Tibial artery (tissue), 4 donors: ENCODE measurements around the gene PSMB3.

Experiments
- DNase-seq, 2 donors: peaks; one replicate each; pipeline ENCODE4 v3.0.0-alpha.2; 2019
- H3K27ac ChIP-seq, 2 donors: fragments of 200-600 bp; sonication (generic) in 1 of 2; 1 replicate in 1 of 2; 2 replicates in 1 of 2; pipeline ENCODE4 v1.5.1; 2018 to 2019; ENCODE audit warnings: mild to moderate bottlenecking in 1 of 2
- H3K27me3 ChIP-seq, 2 donors: fragments of 200-600 bp; sonication (generic) in 1 of 2; one replicate each; pipeline versions ENCODE4 v1.5.1 to v1.6.0; 2016 to 2019
- H3K36me3 ChIP-seq, 3 donors: fragments of 200-600 bp; sonication (generic) in 2 of 3; one replicate each; pipeline ENCODE4 v1.5.1; 2016 to 2019; ENCODE audit warnings: mild to moderate bottlenecking in 2 of 3
- H3K4me1 ChIP-seq, 4 donors: fragments of 200-600 bp; sonication (generic) in 2 of 4; 1 replicate in 3 of 4; 2 replicates in 1 of 4; pipeline ENCODE4 v1.5.1; 2016 to 2019
- H3K4me3 ChIP-seq, 2 donors: fragments of 200-600 bp; sonication (generic) in 1 of 2; 1 replicate in 1 of 2; 2 replicates in 1 of 2; pipeline ENCODE4 v1.5.1; 2018 to 2019; ENCODE audit warnings: mild to moderate bottlenecking in 2 of 2
- H3K9me3 ChIP-seq, 3 donors: fragments of 200-600 bp; sonication (generic) in 1 of 3; one replicate each; pipeline ENCODE4 v1.5.1; 2016 to 2019
- intact Hi-C: fragments of 100-400 bp; cut with DNase I; formaldehyde crosslinking; loops from one replicate; pipeline ENCODE4 v1.15.0; 2023; ENCODE audit warnings: low total_unique reads
- TF ChIP-seq, protein P1 (sequence below), 2 experiments: fragments of 200-600 bp in 1 of 2; fragments of 450-650 bp in 1 of 2; IDR thresholded peaks; one replicate each; pipeline ENCODE4 v1.5.1; 2017 to 2019; ENCODE audit warnings: antibody characterized with exemption in 2 of 2, mild to moderate bottlenecking in 1 of 2, moderate library complexity in 1 of 2

The PSMB3 gene

DNA sequence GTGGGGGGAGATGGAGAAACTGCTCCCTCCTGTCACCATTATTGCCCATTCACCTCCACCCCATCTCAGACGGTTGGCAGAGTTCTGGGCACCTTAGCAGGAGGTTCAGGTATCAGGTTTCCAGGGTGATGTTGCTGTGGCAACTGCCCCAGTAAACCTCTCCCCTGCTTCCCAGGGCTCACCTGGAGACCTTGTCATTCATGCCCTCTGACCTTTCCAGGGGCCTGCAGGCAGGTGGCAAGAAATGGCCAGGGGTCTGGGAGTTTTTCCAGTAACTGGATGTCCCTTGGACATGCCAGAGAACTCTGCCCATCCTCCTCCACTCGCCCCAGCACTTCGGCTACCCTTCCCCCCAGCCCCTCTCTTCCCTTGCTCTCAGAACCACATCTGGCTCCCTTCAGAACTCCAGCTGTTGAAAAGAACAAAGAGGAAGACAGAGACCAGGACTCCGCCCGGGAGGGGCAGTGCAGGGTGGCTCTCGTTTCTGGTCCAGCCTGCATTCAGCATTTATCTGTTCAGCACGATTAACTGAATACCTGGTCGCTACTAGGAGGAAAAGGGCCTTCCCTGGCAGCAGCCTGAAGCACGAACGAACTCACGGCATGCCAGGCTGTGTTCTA, 39.0 kb upstream of the PSMB3 start:
- DNase-seq: no peak
- Histone ChIP-seq H3K4me1 (no peaks in the 10 kb centered on the region), H3K9me3 (no peaks in the 10 kb centered on the region), H3K27ac (no peak overlapping the region), H3K27me3 (no peaks in the 10 kb centered on the region), H3K4me3 (no peak overlapping the region), H3K36me3 (peaks cover 66 to 100% (median 94%) of the 10 kb centered on the region in 3 donors)
- intact Hi-C loops: no loop called here
- TF ChIP-seq, protein P1, sequence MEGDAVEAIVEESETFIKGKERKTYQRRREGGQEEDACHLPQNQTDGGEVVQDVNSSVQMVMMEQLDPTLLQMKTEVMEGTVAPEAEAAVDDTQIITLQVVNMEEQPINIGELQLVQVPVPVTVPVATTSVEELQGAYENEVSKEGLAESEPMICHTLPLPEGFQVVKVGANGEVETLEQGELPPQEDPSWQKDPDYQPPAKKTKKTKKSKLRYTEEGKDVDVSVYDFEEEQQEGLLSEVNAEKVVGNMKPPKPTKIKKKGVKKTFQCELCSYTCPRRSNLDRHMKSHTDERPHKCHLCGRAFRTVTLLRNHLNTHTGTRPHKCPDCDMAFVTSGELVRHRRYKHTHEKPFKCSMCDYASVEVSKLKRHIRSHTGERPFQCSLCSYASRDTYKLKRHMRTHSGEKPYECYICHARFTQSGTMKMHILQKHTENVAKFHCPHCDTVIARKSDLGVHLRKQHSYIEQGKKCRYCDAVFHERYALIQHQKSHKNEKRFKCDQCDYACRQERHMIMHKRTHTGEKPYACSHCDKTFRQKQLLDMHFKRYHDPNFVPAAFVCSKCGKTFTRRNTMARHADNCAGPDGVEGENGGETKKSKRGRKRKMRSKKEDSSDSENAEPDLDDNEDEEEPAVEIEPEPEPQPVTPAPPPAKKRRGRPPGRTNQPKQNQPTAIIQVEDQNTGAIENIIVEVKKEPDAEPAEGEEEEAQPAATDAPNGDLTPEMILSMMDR (IDR thresholded peaks at IDR 0.05): no peak

DNA sequence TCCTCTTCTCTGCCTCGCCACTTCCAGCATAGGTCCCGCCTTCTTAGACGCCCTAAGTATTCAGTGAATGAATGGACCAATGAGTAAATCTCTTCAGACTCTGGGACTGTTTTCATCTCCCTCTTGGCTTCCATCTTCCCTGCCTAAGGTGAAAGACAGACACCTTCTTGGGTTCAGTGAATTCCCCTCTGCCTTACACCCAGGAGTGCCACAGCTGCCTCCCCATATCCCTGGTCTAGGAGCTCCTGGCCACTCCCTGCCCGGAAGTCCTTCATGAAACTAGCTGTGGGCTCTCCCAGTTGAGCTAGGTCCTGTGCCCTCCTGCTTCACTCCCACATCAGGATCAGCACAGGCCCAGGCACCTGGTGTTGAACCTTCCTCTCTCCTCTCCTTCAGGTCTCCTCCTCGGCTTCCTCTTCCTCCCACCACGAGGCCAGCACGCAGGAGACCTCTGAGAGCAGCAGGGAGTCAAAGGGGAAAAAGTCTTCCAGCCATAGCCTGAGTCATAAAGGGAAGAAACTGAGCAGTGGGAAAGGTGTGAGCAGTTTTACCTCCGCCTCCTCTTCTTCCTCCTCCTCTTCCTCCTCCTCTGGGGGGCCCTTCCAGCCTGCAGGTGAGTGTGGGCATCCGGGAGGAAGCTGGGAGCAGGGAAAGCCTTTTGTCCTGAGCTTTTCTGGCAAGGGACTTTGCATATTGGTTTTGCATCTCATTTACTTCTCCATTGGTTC, 37.2 kb upstream of the PSMB3 start:
- TF ChIP-seq, protein P1 (IDR thresholded peaks at IDR 0.05): no peak
- Histone ChIP-seq H3K36me3 (peaks cover 67 to 100% (median 89%) of the 10 kb centered on the region in 3 donors), H3K27ac (no peak overlapping the region), H3K4me1 (no peaks in the 10 kb centered on the region), H3K27me3 (no peaks in the 10 kb centered on the region), H3K4me3 (no peak overlapping the region), H3K9me3 (no peaks in the 10 kb centered on the region)
- no peak for DNase-seq
- intact Hi-C loops: no loop called here

DNA sequence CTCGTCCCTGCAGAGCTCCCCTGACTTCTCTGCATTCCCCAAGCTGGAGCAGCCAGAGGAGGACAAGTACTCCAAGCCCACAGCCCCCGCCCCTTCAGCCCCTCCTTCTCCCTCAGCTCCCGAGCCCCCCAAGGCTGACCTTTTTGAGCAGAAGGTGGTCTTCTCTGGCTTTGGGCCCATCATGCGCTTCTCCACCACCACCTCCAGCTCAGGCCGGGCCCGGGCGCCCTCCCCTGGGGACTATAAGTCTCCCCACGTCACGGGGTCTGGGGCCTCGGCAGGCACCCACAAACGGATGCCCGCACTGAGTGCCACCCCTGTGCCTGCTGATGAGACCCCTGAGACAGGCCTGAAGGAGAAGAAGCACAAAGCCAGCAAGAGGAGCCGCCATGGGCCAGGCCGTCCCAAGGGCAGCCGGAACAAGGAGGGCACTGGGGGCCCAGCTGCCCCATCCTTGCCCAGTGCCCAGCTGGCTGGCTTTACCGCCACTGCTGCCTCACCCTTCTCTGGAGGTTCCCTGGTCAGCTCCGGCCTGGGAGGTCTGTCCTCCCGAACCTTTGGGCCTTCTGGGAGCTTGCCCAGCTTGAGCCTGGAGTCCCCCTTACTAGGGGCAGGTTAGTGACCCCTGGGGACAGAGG, 36.1 kb upstream of the PSMB3 start:
- peaks cover 72 to 100% (median 91%) of the 10 kb centered on the region in 3 donors for H3K36me3 ChIP-seq
- no peak overlapping the region for H3K27ac ChIP-seq
- no peak for DNase-seq
- no peak overlapping the region for H3K4me3 ChIP-seq
- no peaks in the 10 kb centered on the region for H3K27me3 ChIP-seq
- TF ChIP-seq, protein P1 (IDR thresholded peaks at IDR 0.05): no peak
- no peaks in the 10 kb centered on the region for H3K9me3 ChIP-seq
- no peaks in the 10 kb centered on the region for H3K4me1 ChIP-seq
- intact Hi-C loops: no loop called here

DNA sequence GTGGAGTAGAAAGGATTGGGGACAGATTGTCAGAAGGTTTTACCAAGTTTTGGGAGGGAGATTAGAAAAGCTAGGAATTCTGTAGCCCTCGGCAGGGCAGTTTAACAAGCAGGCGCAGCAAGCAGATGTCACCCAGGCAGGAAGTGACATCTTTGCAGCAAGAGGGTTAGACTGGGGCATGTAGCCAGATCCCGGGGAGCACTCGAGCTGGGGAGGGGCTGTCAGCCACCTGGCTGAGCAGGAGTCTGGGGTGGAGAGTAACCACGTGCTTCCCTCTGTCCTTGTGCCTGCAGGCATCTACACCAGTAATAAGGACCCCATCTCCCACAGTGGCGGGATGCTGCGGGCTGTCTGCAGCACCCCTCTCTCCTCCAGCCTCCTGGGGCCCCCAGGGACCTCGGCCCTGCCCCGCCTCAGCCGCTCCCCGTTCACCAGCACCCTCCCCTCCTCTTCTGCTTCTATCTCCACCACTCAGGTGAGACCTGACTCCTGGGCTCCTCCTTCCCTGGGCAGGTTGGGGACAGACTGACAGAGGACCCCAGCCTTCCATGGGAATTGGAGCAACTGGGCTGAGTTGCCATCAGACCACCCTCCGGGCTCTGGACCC, 35.3 kb upstream of the PSMB3 start:
- H3K27ac ChIP-seq: no peak overlapping the region
- DNase-seq: no peak

DNA sequence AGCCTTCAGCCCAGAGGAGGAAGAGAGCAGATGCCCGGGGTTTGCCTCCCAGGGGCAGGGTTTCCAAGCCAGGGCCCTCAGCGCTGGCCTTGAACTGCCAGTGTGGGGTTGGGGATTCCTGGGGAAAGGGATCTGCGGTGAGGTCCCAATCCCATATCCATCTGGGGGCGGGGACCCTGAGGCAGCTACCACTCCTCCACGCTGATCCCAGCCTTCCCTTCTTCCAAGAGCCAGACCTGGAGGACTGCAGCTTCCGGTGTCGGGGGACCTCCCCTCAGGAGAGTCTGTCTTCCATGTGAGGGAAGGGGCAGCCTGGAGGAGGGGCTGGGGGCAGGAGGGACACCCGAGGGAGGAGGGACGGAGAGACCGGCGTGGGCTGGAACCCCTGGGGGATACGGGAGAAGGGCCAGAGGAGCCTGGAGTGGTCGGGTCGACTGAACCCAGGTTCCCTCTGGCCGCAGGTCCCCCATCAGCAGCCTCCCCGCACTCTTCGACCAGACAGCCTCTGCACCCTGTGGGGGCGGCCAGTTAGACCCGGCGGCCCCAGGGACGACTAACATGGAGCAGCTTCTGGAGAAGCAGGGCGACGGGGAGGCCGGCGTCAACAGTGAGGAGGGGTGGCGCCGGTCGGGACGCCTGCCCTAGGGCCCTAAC, 33.1 kb upstream of the PSMB3 start:
- H3K36me3 ChIP-seq: peaks cover 55 to 100% (median 84%) of the 10 kb centered on the region in 3 donors
- DNase-seq: no peak
- H3K27ac ChIP-seq: no peak overlapping the region

More for the DNA sequence above, 35.3 kb upstream of the PSMB3 start:
- TF ChIP-seq, protein P1 (IDR thresholded peaks at IDR 0.05): no peak
- Histone ChIP-seq H3K4me3 (no peak overlapping the region), H3K36me3 (peaks cover 67 to 100% (median 90%) of the 10 kb centered on the region in 3 donors), H3K4me1 (no peaks in the 10 kb centered on the region), H3K9me3 (no peaks in the 10 kb centered on the region), H3K27me3 (no peaks in the 10 kb centered on the region)
- intact Hi-C loops: no loop called here

More for the DNA sequence above, 33.1 kb upstream of the PSMB3 start:
- TF ChIP-seq, protein P1 (IDR thresholded peaks at IDR 0.05): no peak
- intact Hi-C loops: no loop called here
- Histone ChIP-seq H3K27me3 (no peaks in the 10 kb centered on the region), H3K9me3 (no peaks in the 10 kb centered on the region), H3K4me1 (peaks cover 0 to 2% (median under 1%) of the 10 kb centered on the region in 4 donors), H3K4me3 (no peak overlapping the region)
